Tibial nerve (tissue), 4 donors: ENCODE data around the gene OR52M1. TPM values are rescaled to one million over a fixed set of nuclear protein-coding genes. Genes with fewer than 3 reads are reported as not detected.

Experiments used
- DNase-seq, 2 donors: peaks; one replicate each; pipeline ENCODE4 v3.0.0-alpha.2; 2019; ENCODE audit warnings: low spot score in 2 of 2
- H3K27ac ChIP-seq, 4 donors: fragments of 200-600 bp; sonication (generic) in 3 of 4; one replicate each; pipeline ENCODE4 v1.5.1; 2017 to 2019; ENCODE audit warnings: mild to moderate bottlenecking in 1 of 4
- H3K27me3 ChIP-seq, 2 donors: fragments of 200-600 bp; sonication (generic) in 1 of 2; one replicate each; pipeline versions ENCODE4 v1.5.1 to v1.6.0; 2017 to 2019
- H3K36me3 ChIP-seq, 3 donors: fragments of 200-600 bp; sonication (generic); one replicate each; pipeline ENCODE4 v1.5.1; 2018 to 2019
- H3K4me1 ChIP-seq, 4 donors: fragments of 200-600 bp; sonication (generic) in 3 of 4; one replicate each; pipeline ENCODE4 v1.5.1; 2017 to 2019
- H3K4me3 ChIP-seq, 4 donors: fragments of 200-600 bp; sonication (generic) in 3 of 4; one replicate each; pipeline ENCODE4 v1.5.1; 2017 to 2019; ENCODE audit warnings: mild to moderate bottlenecking in 1 of 4, moderate library complexity in 1 of 4
- H3K9me3 ChIP-seq, 4 donors: fragments of 200-600 bp; sonication (generic) in 3 of 4; one replicate each; pipeline ENCODE4 v1.5.1; 2017 to 2019
- EP300 ChIP-seq, 2 donors: sonication (generic); formaldehyde crosslinking; IDR thresholded peaks; one replicate each; pipeline ENCODE4 v1.6.1; 2017; ENCODE audit warnings: antibody characterized with exemption in 2 of 2, mild to moderate bottlenecking in 1 of 2
- POLR2A ChIP-seq, 2 donors: fragments of 450-650 bp; IDR thresholded peaks; one replicate each; pipeline ENCODE4 v1.6.1; 2017; ENCODE audit warnings: antibody characterized with exemption in 2 of 2, mild to moderate bottlenecking in 2 of 2, moderate library complexity in 2 of 2
- WGBS, 2 donors: methylation state at CpG; one replicate each; pipeline ENCODE4 v1.1.5; 2018; 5-methylcytosine and 5-hydroxymethylcytosine counted together
- total RNA-seq, 4 donors: library from RNA; depleted of rRNA; stranded (reverse); fragments of >200 nt; gene quantifications; one replicate each; pipeline ENCODE4 v1.1.0, GENCODE V29; 2016
- TF ChIP-seq, protein P1 (sequence below), 5 experiments: fragments of 200-600 bp in 3 of 5; fragments of 450-650 bp in 2 of 5; sonication (generic) in 3 of 5; IDR thresholded peaks; one replicate each; pipeline ENCODE4 v1.5.1; 2016 to 2019; ENCODE audit warnings: antibody characterized with exemption in 5 of 5, mild to moderate bottlenecking in 3 of 5, moderate library complexity in 2 of 5

OR52M1 gene, protein sequence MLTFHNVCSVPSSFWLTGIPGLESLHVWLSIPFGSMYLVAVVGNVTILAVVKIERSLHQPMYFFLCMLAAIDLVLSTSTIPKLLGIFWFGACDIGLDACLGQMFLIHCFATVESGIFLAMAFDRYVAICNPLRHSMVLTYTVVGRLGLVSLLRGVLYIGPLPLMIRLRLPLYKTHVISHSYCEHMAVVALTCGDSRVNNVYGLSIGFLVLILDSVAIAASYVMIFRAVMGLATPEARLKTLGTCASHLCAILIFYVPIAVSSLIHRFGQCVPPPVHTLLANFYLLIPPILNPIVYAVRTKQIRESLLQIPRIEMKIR
- not detected for total RNA-seq

GRCh38 chr11:4544891-4545290, at the start of gene OR52M1:
OR52M1 (plus strand) TSS chr11:4545191; CDS start chr11:4545191, 0 bp downstream.
- no peak for TF ChIP-seq EP300 (IDR thresholded peaks at IDR 0.05)
- TF ChIP-seq, protein P1, sequence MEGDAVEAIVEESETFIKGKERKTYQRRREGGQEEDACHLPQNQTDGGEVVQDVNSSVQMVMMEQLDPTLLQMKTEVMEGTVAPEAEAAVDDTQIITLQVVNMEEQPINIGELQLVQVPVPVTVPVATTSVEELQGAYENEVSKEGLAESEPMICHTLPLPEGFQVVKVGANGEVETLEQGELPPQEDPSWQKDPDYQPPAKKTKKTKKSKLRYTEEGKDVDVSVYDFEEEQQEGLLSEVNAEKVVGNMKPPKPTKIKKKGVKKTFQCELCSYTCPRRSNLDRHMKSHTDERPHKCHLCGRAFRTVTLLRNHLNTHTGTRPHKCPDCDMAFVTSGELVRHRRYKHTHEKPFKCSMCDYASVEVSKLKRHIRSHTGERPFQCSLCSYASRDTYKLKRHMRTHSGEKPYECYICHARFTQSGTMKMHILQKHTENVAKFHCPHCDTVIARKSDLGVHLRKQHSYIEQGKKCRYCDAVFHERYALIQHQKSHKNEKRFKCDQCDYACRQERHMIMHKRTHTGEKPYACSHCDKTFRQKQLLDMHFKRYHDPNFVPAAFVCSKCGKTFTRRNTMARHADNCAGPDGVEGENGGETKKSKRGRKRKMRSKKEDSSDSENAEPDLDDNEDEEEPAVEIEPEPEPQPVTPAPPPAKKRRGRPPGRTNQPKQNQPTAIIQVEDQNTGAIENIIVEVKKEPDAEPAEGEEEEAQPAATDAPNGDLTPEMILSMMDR (IDR thresholded peaks at IDR 0.05) = no peak
- Histone ChIP-seq H3K4me1 (no peaks in the 10 kb centered on the region), H3K27me3 (no peaks in the 10 kb centered on the region), H3K36me3 (no peaks in the 10 kb centered on the region), H3K9me3 (peaks cover 0 to 1% (median 0%) of the 10 kb centered on the region in 4 donors), H3K4me3 (no peak within 1 kb of the TSS), H3K27ac (no peak within 1 kb of the TSS)
- WGBS, 2 donors = 77 to 83% methylated on average over 5 of the region's 5 CpGs
- DNase-seq = no peak

GRCh38 chr11:4495487-4495886, 49.5 kb upstream of the OR52M1 start:
- no peak for DNase-seq
- H3K4me1 ChIP-seq = peaks cover 0 to 7% (median 2%) of the 10 kb centered on the region in 4 donors
- TF ChIP-seq, protein P1 (IDR thresholded peaks at IDR 0.05) = no peak
- TF ChIP-seq EP300 (IDR thresholded peaks at IDR 0.05) = no peak
- no peak for TF ChIP-seq POLR2A (IDR thresholded peaks at IDR 0.05)
- H3K27me3 ChIP-seq = no peaks in the 10 kb centered on the region
- H3K27ac ChIP-seq = no peak overlapping the region
- no peak overlapping the region for H3K4me3 ChIP-seq
- no peaks in the 10 kb centered on the region for H3K36me3 ChIP-seq
- 34 to 41% methylated on average over 7 of the region's 7 CpGs for WGBS, 2 donors
- no peaks in the 10 kb centered on the region for H3K9me3 ChIP-seq

GRCh38 chr11:4495986-4496385, 49.0 kb upstream of the OR52M1 start:
- Histone ChIP-seq H3K4me1 (peaks cover 0 to 7% (median 2%) of the 10 kb centered on the region in 4 donors), H3K27me3 (no peaks in the 10 kb centered on the region), H3K9me3 (no peaks in the 10 kb centered on the region), H3K27ac (no peak overlapping the region), H3K4me3 (no peak overlapping the region), H3K36me3 (no peaks in the 10 kb centered on the region)
- DNase-seq = no peak
- WGBS, 2 donors = 61 to 67% methylated on average over 6 of the region's 6 CpGs
- TF ChIP-seq, protein P1 (IDR thresholded peaks at IDR 0.05) = no peak
- TF ChIP-seq EP300 (IDR thresholded peaks at IDR 0.05) = no peak
- TF ChIP-seq POLR2A (IDR thresholded peaks at IDR 0.05) = no peak

- peaks cover 0 to 7% (median 2%) of the 10 kb centered on the region in 4 donors for H3K4me1 ChIP-seq
- H3K36me3 ChIP-seq = no peaks in the 10 kb centered on the region
- WGBS, 2 donors = 71 to 73% methylated on average over 15 of the region's 15 CpGs
- H3K4me3 ChIP-seq = no peak overlapping the region
- no peaks in the 10 kb centered on the region for H3K27me3 ChIP-seq
- H3K27ac ChIP-seq = no peak overlapping the region
- no peaks in the 10 kb centered on the region for H3K9me3 ChIP-seq
- DNase-seq = no peak
- TF ChIP-seq, protein P1 (IDR thresholded peaks at IDR 0.05) = no peak
- TF ChIP-seq EP300 (IDR thresholded peaks at IDR 0.05) (no peak), POLR2A (IDR thresholded peaks at IDR 0.05) (no peak)
Measured at GRCh38 chr11:4496557-4497248, 48.3 kb upstream of the OR52M1 start.

DNA sequence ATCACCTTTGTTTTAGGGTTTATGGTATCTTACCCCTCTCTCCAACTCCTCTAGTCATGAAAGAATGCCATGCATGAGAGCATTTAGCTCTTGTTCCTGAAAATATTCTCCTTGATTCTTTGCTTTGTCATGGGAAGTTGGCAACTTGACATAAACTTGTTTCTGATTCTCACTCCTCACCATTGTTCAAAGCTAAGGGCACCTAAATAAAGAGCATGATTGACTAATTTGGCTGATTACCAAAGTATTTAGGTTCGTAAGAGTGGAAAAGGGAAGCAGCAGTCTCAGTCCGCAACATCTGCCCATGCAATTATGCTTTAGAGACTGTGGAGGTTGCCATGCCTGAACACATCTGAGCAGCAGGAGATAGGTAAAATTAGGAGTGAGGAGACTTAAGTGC, 36.1 kb upstream of the OR52M1 start:
- Histone ChIP-seq H3K4me1 (no peaks in the 10 kb centered on the region), H3K4me3 (no peak overlapping the region), H3K27ac (no peak overlapping the region), H3K9me3 (no peaks in the 10 kb centered on the region), H3K36me3 (no peaks in the 10 kb centered on the region), H3K27me3 (no peaks in the 10 kb centered on the region)
- DNase-seq = no peak
- WGBS, 2 donors = 36 to 68% methylated on average over 2 of the region's 2 CpGs
- TF ChIP-seq POLR2A (IDR thresholded peaks at IDR 0.05) = no peak
- no peak for TF ChIP-seq EP300 (IDR thresholded peaks at IDR 0.05)
- TF ChIP-seq, protein P1 (IDR thresholded peaks at IDR 0.05) = no peak
